ENCODE data around the gene HOOK1.
"Not testable (repeated sequence)": the region's sequence is repeated elsewhere in the genome, so short reads cannot be mapped to it uniquely, and the experiment has no call there.

Gene HOOK1

GRCh38 chr1:59897165-59897564 lies 82.4 kb downstream of the HOOK1 start:
- FAIRE-seq: no peak

GRCh38 chr1:59898927-59899326 lies 84.2 kb downstream of the HOOK1 start:
- FAIRE-seq: no peak

GRCh38 chr1:59900640-59901039 lies 85.9 kb downstream of the HOOK1 start:
- no peak for FAIRE-seq

- FAIRE-seq: no peak
Measured at GRCh38 chr1:59901770-59902388, 87.1 kb downstream of the HOOK1 start.

- FAIRE-seq: no peak
Measured at GRCh38 chr1:59903141-59903754, 88.5 kb downstream of the HOOK1 start.

- FAIRE-seq: no peak
Measured at GRCh38 chr1:59906931-59907330, 92.2 kb downstream of the HOOK1 start.

GRCh38 chr1:59908084-59908483 lies 93.3 kb downstream of the HOOK1 start:
- FAIRE-seq: no peak

GRCh38 chr1:59908682-59909081 lies 93.9 kb downstream of the HOOK1 start:
- no peak for FAIRE-seq

- FAIRE-seq: not testable (repeated sequence)
Measured at GRCh38 chr1:59914791-59915286, 100.1 kb downstream of the HOOK1 start.

GRCh38 chr1:59915516-59915915 lies 100.8 kb downstream of the HOOK1 start:
- no peak for FAIRE-seq

- FAIRE-seq: no peak
Measured at GRCh38 chr1:59917026-59917784, 102.5 kb downstream of the HOOK1 start.

- no peak for FAIRE-seq
Measured at GRCh38 chr1:59917785-59918180, 103.0 kb downstream of the HOOK1 start.

GRCh38 chr1:59919746-59920145 lies 105.0 kb downstream of the HOOK1 start:
- FAIRE-seq: no peak

- FAIRE-seq: not testable (repeated sequence)
Measured at GRCh38 chr1:59921258-59921899, 106.6 kb downstream of the HOOK1 start.

- FAIRE-seq: no peak
Measured at GRCh38 chr1:59924653-59925052, 109.9 kb downstream of the HOOK1 start.
